GM23338 (cell line): ENCODE results near the gene AFP.

ENCODE experiments used
- CREB1 ChIP-seq: fragments of 250-450 bp; sonication (Bioruptor Pico); IDR thresholded peaks from 2 replicates; pipeline ENCODE4 v1.5.0; 2020; ENCODE audit warnings: low read depth, mild to moderate bottlenecking, moderate library complexity
- CTCF ChIP-seq, 2 experiments: fragments of 200-600 bp in 1 of 2; sonication (generic) in 1 of 2; conservative IDR thresholded peaks; 2 replicates each; pipeline versions ENCODE4 v1.5.1 to v1.6.1; 2016 to 2017; ENCODE audit warnings: antibody characterized with exemption in 2 of 2, low read depth in 2 of 2, mild to moderate bottlenecking in 2 of 2, moderate library complexity in 1 of 2
- EZH2 ChIP-seq: fragments of 200-600 bp; sonication (generic); IDR thresholded peaks from one replicate; pipeline ENCODE4 v1.8.0; 2017; ENCODE audit warnings: antibody characterized with exemption, mild to moderate bottlenecking, low read depth; ENCODE audit not compliant: unreplicated experiment
- EZH2phosphoT487 ChIP-seq: fragments of 200-600 bp; sonication (generic); IDR thresholded peaks from one replicate; pipeline ENCODE4 v1.8.1; 2018; ENCODE audit warnings: antibody characterized with exemption; ENCODE audit not compliant: unreplicated experiment
- JUNB ChIP-seq: IDR thresholded peaks from one replicate; pipeline ENCODE4 v1.6.1; 2016; ENCODE audit warnings: antibody characterized with exemption; ENCODE audit not compliant: unreplicated experiment
- POLR2AphosphoS5 ChIP-seq: IDR thresholded peaks from 2 replicates; pipeline ENCODE4 v1.6.1; 2016; ENCODE audit warnings: antibody characterized with exemption, low read depth
- ZNF114 ChIP-seq: fragments of 250-450 bp; sonication (Bioruptor Pico); IDR thresholded peaks from 2 replicates; pipeline ENCODE4 v1.5.0; 2020; ENCODE audit warnings: mild to moderate bottlenecking, moderate library complexity
- TF ChIP-seq, protein P1 (sequence below): IDR thresholded peaks from one replicate; pipeline ENCODE4 v1.6.1; 2018; ENCODE audit warnings: antibody characterized with exemption; ENCODE audit not compliant: unreplicated experiment

DNA sequence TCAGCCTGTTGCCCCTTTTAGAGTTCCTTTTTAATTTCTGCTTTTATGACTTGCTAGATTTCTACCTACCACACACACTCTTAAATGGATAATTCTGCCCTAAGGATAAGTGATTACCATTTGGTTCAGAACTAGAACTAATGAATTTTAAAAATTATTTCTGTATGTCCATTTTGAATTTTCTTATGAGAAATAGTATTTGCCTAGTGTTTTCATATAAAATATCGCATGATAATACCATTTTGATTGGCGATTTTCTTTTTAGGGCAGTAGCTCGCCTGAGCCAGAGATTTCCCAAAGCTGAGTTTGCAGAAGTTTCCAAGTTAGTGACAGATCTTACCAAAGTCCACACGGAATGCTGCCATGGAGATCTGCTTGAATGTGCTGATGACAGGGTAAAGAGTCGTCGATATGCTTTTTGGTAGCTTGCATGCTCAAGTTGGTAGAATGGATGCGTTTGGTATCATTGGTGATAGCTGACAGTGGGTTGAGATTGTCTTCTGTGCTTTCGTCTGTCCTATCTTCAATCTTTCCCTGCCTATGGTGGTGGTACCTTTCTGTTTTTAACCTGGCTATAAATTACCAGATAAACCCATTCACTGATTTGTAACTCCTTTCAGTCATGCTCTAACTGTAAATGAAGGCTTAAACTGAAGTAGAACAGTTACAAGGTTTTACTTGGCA is 24.1 kb upstream of the AFP start:
- no peak for TF ChIP-seq CTCF (conservative IDR thresholded peaks at IDR 0.05; ENCODE audit: low read depth in 2 of 2)
- TF ChIP-seq JUNB, result no peak
- no peak for TF ChIP-seq ZNF114 (CRISPR knock-in tag)
- no peak for TF ChIP-seq POLR2AphosphoS5
- TF ChIP-seq EZH2, result no peak
- TF ChIP-seq, protein P1, sequence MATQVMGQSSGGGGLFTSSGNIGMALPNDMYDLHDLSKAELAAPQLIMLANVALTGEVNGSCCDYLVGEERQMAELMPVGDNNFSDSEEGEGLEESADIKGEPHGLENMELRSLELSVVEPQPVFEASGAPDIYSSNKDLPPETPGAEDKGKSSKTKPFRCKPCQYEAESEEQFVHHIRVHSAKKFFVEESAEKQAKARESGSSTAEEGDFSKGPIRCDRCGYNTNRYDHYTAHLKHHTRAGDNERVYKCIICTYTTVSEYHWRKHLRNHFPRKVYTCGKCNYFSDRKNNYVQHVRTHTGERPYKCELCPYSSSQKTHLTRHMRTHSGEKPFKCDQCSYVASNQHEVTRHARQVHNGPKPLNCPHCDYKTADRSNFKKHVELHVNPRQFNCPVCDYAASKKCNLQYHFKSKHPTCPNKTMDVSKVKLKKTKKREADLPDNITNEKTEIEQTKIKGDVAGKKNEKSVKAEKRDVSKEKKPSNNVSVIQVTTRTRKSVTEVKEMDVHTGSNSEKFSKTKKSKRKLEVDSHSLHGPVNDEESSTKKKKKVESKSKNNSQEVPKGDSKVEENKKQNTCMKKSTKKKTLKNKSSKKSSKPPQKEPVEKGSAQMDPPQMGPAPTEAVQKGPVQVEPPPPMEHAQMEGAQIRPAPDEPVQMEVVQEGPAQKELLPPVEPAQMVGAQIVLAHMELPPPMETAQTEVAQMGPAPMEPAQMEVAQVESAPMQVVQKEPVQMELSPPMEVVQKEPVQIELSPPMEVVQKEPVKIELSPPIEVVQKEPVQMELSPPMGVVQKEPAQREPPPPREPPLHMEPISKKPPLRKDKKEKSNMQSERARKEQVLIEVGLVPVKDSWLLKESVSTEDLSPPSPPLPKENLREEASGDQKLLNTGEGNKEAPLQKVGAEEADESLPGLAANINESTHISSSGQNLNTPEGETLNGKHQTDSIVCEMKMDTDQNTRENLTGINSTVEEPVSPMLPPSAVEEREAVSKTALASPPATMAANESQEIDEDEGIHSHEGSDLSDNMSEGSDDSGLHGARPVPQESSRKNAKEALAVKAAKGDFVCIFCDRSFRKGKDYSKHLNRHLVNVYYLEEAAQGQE, result no peak
- TF ChIP-seq CREB1 (CRISPR knock-in tag), result no peak
- TF ChIP-seq EZH2phosphoT487, result no peak
